Mammary epithelial cell (primary cell): ENCODE results near the gene SLC48A1.

ENCODE experiments used
- CTCF ChIP-seq, 2 donors: IDR thresholded peaks in 1 of 2; conservative IDR thresholded peaks in 1 of 2; 2 replicates each; pipeline ENCODE4 v1.5.1; 2011 to 2012; ENCODE audit warnings: inconsistent platforms in 2 of 2, low read length in 2 of 2, mild to moderate bottlenecking in 2 of 2, control low read depth in 1 of 2, low read depth in 1 of 2; ENCODE audit not compliant: insufficient read depth in 1 of 2; ENCODE audit errors: extremely low read depth in 1 of 2
- EZH2 ChIP-seq: IDR thresholded peaks from 2 replicates; pipeline ENCODE4 v1.6.1; 2012; ENCODE audit warnings: low read length, inconsistent platforms, borderline replicate concordance

GRCh38 chr12:47746073-47746472 is 27.0 kb upstream of the SLC48A1 start:
- TF ChIP-seq CTCF (conservative IDR thresholded peaks at IDR 0.05 in 1 of 2, IDR thresholded peaks at IDR 0.05 in 1 of 2; ENCODE audit: extremely low read depth in 1 of 2, insufficient read depth in 1 of 2, low read depth in 1 of 2, low read length in 2 of 2) (no peak), EZH2 (no peak)
